Forelimb muscle (tissue), 1 donor: ENCODE results near the gene TTLL6. TPM values are rescaled to one million over a fixed set of nuclear protein-coding genes. Genes with fewer than 3 reads are reported as not detected.
"Not testable (repeated sequence)": the region's sequence is repeated elsewhere in the genome, so short reads cannot be mapped to it uniquely, and the experiment has no call there.

Experiments used
- DNase-seq: peaks from one replicate; pipeline ENCODE4 v3.0.0-alpha.2; 2013; ENCODE audit warnings: low read depth
- polyA plus RNA-seq: library from polyadenylated mRNA; unstranded; fragments of 120-200 nt; gene quantifications from one replicate; pipeline ENCODE4 v1.2.1, GENCODE V29; 2013; ENCODE audit not compliant: insufficient read length

Gene TTLL6
- polyA plus RNA-seq, 1 donor = not detected

DNA sequence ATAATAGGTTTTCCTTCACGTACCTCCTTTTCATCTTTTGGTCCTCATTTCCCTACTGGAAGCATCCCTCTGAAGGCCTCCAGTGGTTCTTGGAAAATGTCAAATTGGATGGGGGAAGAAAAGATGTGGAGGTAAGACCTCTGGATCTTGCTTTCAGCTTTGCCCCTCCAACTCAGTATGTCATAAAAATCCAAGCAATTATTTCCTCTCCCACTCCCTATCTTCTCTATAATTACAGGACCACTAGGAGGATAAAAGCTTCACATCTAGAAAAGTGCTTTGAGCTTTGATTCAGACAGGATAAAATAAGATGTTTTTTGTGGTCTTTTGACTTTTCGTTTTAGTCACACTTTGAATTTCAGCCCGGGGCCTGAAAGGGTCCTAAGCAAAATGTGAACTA is 1.7 kb downstream of the TTLL6 start:
- DNase-seq = no peak

DNA sequence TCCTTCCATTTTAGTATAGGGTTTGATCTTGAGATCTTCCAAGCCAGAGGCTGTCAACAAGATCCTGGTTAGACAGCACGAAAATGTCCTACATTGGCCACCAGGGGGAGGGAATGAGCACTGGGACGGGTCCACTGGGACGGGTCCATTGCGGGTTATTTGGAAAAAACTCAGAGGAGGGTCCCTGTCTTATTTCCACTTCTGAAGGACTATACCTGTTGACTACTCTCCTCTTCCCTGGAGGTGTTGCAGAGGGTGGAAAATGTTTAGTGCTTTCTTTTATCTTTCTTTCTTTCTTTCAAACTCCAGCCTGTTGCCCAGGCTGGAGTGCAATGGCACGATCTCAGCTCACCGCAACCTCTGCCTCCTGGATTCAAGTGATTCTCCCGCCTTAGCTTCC is 2.5 kb downstream of the TTLL6 start:
- DNase-seq = no peak

GRCh38 chr17:48812001-48812400 is 5.0 kb downstream of the TTLL6 start:
- no peak for DNase-seq

GRCh38 chr17:48809182-48809581 is 7.8 kb downstream of the TTLL6 start:
- no peak for DNase-seq

DNA sequence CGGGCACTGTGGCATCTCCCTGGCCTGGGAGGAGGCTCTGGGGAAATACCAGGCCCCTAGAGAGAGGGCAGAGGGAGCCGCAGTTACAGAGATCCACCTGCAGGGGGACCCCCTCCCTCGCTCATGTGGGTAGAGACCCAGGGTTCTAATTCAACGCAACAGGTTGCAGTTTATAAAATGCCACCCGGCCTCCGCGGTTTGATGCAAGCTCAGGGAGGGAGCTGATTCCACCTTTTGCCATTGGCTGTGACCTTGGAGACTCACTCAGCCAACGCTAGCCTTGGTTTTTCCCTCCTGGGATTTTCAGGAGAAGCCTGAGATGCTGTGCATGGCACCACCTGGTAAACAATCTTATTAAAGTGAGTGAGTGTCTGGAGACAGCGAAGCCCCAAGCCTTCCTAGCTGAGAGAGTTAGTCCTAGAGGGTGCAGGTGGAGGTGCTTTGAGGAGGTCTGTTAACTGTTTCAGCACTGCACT is 12.1 kb downstream of the TTLL6 start:
- no peak for DNase-seq

GRCh38 chr17:48800626-48801217 is 16.3 kb downstream of the TTLL6 start:
- DNase-seq = no peak

GRCh38 chr17:48799069-48799723 is 17.8 kb downstream of the TTLL6 start:
- DNase-seq = no peak

- DNase-seq = not testable (repeated sequence)
Measured at GRCh38 chr17:48796163-48796522, 20.9 kb downstream of the TTLL6 start.

- DNase-seq = no peak
Measured at GRCh38 chr17:48795444-48796162, 21.4 kb downstream of the TTLL6 start.

DNA sequence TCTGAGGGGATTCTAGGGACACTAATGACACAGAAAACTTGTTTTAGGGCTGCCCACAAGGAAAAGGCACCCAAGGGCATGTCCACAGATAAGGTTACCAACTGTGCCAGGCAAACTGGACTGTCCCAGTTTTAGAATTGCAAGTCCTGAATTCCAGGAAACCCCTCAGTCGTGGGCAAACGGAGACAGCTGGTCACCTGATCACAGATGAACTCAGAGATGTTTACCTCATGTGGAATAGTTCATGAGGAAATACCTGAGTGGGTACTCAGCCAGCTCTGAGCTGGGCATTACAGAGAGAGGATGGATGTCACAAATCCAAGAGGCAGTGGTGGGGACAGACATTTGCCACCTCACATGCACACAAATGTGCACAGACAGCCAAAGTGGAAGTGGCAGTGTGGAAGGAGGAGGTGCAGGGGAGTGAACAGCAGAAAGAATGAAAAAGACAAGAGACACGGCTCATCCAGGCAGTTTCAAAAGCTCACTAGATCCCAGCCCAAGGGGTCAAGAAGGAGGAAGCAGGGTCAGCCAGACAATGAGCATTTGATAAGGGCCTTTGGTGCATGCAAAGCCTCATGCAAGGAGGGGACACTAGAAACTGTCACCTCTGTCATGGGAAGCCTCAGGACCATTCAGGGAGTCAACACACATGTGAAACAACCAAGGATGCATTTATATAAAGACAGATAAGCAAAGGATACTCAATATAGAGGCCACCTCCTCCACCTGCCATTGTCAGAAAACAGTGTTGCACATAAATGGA is 24.8 kb downstream of the TTLL6 start:
- no peak for DNase-seq

- peak; percentile 28 for DNase-seq
Measured at GRCh38 chr17:48791128-48792032, 25.6 kb downstream of the TTLL6 start.

- DNase-seq = no peak
Measured at GRCh38 chr17:48790607-48791127, 26.4 kb downstream of the TTLL6 start.

GRCh38 chr17:48787828-48788227 is 29.2 kb downstream of the TTLL6 start:
- no peak for DNase-seq

DNA sequence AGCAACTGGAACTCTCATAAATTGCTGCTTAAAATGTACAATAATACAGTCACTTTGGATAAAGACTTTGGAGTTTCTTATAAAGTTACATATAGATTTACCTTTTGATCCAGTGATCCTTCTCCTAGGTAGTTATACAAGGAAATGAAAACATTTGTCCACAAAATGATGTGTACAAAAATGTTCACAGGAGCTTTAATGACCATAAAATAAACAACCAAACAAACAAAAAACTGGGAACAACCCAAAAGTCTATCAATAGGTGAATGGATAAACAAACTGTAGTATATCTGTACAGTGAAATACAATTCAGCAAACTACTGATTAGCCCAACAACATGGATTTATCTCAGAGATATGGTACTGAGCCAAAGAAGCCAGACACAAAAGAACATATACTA is 37.6 kb downstream of the TTLL6 start:
- no peak for DNase-seq

GRCh38 chr17:48776602-48777001 is 40.4 kb downstream of the TTLL6 start:
- DNase-seq = no peak

DNA sequence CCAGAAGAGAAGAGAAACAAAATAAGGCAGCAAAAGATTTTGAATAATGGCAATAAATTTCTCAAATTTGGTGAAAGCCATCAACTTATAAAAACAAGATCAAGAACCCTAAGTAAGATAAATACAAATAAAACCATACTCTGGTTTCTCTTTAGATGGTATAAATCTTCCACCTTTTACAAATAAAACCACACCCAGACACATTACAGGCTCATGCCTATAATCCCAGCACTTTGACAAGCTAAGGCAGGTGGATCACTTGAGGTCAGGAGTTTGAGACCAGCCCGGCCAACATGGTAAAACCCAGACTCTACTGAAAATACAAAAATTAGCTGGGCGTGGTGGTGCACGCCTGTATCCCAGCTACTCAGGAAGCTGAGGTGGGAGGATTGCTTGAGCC is 43.8 kb downstream of the TTLL6 start:
- no peak for DNase-seq

GRCh38 chr17:48770954-48771353 is 46.1 kb downstream of the TTLL6 start:
- DNase-seq = no peak

GRCh38 chr17:48769009-48769675 is 47.9 kb downstream of the TTLL6 start:
- DNase-seq = no peak

- DNase-seq = no peak
Measured at GRCh38 chr17:48767263-48767774, 49.7 kb downstream of the TTLL6 start.

DNA sequence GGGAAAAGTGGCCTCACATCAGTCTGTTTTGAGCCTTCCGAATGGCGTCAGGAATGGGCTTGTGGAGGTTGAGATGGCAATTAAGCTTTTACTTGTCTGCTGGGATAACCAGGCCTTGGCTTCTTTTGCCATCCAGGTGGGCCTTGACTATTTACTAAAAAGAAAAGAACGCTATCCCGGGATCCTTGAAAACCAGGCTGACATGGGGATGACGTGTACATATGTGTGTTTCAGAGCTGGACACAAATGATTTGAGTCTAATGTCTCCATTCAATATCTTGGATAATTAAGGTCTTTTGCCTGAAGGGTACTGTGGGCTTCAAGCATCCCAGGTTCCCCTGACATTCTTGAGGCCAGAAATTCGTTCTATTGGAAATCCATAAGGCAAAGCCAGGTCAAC is 55.9 kb downstream of the TTLL6 start:
- no peak for DNase-seq
